Measurements from ENCODE around the gene HMGN3.

The HMGN3 gene

GRCh38 chr6:79184086-79184485 lies 50.4 kb downstream of the HMGN3 start:
- no peak for DNase-seq

- DNase-seq = no peak
These were observed 54.4 kb downstream of the HMGN3 start for GRCh38 chr6:79180052-79180451.

GRCh38 chr6:79173378-79173777 lies 61.1 kb downstream of the HMGN3 start:
- DNase-seq = peak in 1 of 3 donors; percentile 5

GRCh38 chr6:79170959-79171358 lies 63.5 kb downstream of the HMGN3 start:
- no peak for DNase-seq

- no peak for DNase-seq
These were observed 64.1 kb downstream of the HMGN3 start for GRCh38 chr6:79170431-79170830.

DNA sequence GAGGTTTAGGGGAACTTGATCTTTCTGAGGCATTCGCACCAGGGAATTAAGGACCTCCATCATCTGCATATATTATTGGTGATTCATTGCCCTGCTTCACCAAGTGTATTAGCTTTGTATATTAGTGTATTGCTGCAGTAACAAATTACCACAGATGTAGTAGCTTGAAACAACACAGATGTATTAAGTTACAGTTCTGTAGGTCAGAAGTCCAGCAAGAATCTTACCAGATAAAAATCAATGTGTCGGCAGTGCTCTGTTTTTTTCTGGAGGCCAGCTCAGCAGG lies 65.8 kb downstream of the HMGN3 start:
- no peak for DNase-seq

DNA sequence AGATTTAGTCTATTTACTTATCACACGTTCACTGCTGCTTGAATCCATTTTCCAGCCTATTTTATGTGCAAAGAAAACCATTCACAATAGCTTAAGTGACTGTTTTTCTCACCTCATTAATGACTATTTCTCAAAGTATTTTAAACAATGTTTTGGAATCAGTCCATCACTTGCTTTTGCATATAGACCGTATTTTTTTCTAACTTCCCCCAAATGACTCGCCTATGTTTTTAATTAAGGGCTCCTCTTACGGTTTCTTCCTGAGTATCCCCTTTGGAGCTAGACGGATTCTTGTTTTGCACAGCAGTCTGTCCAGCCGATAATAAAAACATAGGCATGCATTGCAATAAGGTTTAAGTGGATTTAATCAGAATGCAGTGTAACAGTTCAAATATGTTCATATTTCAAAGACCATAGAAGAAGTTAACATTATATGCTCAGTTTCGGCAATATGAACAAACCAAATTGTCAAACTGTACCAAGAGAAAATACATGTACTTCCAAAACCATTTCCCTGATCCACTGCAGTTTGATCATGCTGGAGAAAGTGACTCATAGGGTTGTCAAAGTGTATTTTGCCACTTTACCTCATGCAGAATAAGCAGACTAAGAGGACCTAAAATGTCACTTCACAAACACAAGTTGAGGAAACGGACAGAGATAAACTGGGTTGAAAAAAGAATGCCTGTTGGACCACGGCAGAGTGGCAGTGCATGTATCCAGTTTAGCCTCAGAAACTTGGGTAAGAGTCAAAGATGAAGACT lies 66.4 kb downstream of the HMGN3 start:
- DNase-seq = peak in 1 of 3 donors; percentile 2

- DNase-seq = no peak
These were observed 74.6 kb downstream of the HMGN3 start for GRCh38 chr6:79159846-79160245.

GRCh38 chr6:79158856-79159516 lies 75.5 kb downstream of the HMGN3 start:
- DNase-seq = no peak

GRCh38 chr6:79157961-79158644 lies 76.4 kb downstream of the HMGN3 start:
- peak in 1 of 3 donors; percentile 0 for DNase-seq

GRCh38 chr6:79152269-79152737 lies 82.2 kb downstream of the HMGN3 start:
- DNase-seq = no peak

All from suppressor macrophage treated with lipopolysaccharide for 1 hour (primary cell).